HEK293 (cell line): ENCODE measurements around the gene PNKD.
A peak's percentile ranks its signal among the peaks of the same experiment; 100 is the strongest.

Experiments
- KLF16 ChIP-seq: fragments of 450-650 bp; formaldehyde crosslinking; IDR thresholded peaks from 2 replicates; pipeline ENCODE4 v1.5.1; 2017; ENCODE audit warnings: missing biosample characterization, missing genetic modification characterization
- ZNF24 ChIP-seq: fragments of 450-650 bp; formaldehyde crosslinking; IDR thresholded peaks from 2 replicates; pipeline ENCODE4 v1.5.1; 2016; ENCODE audit warnings: missing biosample characterization, missing genetic modification characterization
- ZNF600 ChIP-seq: fragments of 450-650 bp; formaldehyde crosslinking; IDR thresholded peaks from 2 replicates; pipeline ENCODE4 v1.5.1; 2016; ENCODE audit warnings: missing biosample characterization, missing genetic modification characterization
- ZNF626 ChIP-seq: fragments of 450-650 bp; sonication (Bioruptor Pico); formaldehyde crosslinking; IDR thresholded peaks from 2 replicates; pipeline ENCODE4 v1.5.1; 2018; ENCODE audit warnings: missing biosample characterization, missing genetic modification characterization, inconsistent platforms
- ZNF707 ChIP-seq: fragments of 450-650 bp; formaldehyde crosslinking; IDR thresholded peaks from 2 replicates; pipeline ENCODE4 v1.5.1; 2016; ENCODE audit warnings: missing biosample characterization, missing genetic modification characterization
- TF ChIP-seq, protein P1 (sequence below): fragments of 450-650 bp; formaldehyde crosslinking; IDR thresholded peaks from 2 replicates; pipeline ENCODE4 v1.5.1; 2016; ENCODE audit warnings: missing biosample characterization, missing genetic modification characterization
- TF ChIP-seq, protein P2 (sequence below): fragments of 450-650 bp; formaldehyde crosslinking; IDR thresholded peaks from 2 replicates; pipeline ENCODE4 v1.5.1; 2016; ENCODE audit warnings: missing biosample characterization, missing genetic modification characterization

DNA sequence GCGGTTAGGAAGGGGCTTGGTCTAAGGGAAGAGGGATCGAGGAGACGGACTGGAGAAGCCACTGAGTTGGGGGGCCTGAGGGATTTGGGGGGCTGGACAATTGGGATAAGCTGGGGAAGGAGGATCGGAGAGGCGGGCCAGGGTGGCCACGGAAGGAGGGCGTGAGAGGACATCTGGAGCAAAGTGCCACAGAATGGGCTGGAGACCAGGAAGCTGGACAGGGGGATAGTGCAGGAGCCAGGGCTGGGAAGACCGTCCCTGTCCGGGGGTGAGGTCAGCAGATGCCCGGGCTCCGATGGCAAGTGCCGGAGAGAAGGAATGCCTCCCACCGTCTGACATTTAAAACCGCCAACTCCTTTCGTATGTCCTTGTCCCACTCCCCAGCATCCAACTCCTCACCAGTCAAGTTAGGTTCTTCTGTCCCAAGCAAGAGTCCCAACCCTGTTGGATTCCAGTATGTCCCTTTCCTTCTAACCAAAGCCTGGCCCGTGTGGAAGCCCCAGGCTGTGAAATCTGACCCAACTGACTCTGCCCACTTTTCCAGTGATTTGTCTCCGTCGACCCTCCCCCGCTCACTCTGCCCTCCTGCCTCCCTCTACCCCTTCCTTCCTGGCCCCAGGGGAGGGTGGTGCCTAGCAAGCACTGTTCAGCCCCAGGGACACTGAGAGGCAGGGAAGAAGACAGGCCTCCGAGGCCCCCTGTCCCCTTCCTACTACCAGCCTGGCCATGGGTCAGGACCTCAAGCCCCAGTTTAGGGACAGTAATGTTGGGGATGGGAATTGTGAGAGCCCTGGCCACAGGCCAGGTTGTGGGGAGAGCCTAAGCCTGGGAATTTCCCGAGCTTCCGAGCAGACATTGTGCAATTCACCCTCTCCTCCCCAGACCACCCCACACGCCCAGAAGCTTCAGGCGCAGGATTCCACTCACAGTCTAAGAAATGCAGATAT is 53.5 kb downstream of the PNKD start:
- no peak for TF ChIP-seq KLF16 (tag by site-specific recombination)
- TF ChIP-seq, protein P1, sequence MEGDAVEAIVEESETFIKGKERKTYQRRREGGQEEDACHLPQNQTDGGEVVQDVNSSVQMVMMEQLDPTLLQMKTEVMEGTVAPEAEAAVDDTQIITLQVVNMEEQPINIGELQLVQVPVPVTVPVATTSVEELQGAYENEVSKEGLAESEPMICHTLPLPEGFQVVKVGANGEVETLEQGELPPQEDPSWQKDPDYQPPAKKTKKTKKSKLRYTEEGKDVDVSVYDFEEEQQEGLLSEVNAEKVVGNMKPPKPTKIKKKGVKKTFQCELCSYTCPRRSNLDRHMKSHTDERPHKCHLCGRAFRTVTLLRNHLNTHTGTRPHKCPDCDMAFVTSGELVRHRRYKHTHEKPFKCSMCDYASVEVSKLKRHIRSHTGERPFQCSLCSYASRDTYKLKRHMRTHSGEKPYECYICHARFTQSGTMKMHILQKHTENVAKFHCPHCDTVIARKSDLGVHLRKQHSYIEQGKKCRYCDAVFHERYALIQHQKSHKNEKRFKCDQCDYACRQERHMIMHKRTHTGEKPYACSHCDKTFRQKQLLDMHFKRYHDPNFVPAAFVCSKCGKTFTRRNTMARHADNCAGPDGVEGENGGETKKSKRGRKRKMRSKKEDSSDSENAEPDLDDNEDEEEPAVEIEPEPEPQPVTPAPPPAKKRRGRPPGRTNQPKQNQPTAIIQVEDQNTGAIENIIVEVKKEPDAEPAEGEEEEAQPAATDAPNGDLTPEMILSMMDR (tag by site-specific recombination), result peak; percentile 44
- TF ChIP-seq ZNF600, result peak; percentile 80
- TF ChIP-seq ZNF626, result no peak
- no peak for TF ChIP-seq ZNF24 (tag by site-specific recombination)
- no peak for TF ChIP-seq ZNF707 (tag by site-specific recombination)
- TF ChIP-seq, protein P2, sequence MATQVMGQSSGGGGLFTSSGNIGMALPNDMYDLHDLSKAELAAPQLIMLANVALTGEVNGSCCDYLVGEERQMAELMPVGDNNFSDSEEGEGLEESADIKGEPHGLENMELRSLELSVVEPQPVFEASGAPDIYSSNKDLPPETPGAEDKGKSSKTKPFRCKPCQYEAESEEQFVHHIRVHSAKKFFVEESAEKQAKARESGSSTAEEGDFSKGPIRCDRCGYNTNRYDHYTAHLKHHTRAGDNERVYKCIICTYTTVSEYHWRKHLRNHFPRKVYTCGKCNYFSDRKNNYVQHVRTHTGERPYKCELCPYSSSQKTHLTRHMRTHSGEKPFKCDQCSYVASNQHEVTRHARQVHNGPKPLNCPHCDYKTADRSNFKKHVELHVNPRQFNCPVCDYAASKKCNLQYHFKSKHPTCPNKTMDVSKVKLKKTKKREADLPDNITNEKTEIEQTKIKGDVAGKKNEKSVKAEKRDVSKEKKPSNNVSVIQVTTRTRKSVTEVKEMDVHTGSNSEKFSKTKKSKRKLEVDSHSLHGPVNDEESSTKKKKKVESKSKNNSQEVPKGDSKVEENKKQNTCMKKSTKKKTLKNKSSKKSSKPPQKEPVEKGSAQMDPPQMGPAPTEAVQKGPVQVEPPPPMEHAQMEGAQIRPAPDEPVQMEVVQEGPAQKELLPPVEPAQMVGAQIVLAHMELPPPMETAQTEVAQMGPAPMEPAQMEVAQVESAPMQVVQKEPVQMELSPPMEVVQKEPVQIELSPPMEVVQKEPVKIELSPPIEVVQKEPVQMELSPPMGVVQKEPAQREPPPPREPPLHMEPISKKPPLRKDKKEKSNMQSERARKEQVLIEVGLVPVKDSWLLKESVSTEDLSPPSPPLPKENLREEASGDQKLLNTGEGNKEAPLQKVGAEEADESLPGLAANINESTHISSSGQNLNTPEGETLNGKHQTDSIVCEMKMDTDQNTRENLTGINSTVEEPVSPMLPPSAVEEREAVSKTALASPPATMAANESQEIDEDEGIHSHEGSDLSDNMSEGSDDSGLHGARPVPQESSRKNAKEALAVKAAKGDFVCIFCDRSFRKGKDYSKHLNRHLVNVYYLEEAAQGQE (tag by site-specific recombination), result peak; percentile 27; the same call in 1 of the 2 replicates
